Measurements from ENCODE around the gene IRAK4.

DNA sequence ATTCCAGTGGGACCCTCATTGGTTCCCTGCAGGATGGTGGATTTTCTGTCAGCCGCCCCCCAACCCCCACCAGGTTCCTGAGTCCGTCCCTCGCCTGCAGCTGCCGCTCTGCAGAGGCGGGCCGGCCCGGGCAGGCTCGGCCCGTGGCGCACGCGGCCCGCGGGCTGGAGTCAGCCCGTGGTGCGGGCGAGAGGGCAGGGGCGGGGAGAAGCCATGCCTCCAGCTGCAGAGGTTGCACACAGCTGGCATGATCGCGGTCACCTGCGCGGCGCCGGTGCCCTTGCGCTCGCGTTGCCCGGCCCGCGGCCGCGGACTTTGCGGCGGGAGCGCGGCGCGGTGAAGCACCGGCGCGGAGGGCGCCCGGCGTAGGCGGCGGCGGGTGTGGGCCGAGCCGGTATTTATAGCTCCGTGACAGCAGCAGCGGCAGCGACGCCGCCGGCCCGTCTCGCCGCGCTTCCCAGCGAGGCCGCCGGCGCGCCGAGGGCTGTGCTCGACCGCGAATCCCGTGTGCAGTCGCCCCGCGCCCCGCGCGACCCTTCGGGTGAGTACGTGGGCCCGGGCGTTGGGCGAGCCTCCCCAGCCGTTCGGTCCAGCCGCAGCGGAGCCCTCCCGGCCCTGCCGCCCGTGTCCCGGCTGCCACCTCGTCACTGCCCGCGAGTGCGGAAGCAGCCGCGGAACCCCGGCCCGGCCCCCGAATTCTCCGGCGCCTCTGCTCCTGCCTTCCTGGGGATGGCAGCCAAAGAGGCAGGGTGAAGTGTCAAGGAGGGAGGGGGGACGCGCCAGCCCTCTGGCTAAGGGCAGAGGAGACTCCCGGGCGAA, 77.1 kb downstream of the IRAK4 start, which contains the start of gene TMEM117:
- TF ChIP-seq, protein P1, sequence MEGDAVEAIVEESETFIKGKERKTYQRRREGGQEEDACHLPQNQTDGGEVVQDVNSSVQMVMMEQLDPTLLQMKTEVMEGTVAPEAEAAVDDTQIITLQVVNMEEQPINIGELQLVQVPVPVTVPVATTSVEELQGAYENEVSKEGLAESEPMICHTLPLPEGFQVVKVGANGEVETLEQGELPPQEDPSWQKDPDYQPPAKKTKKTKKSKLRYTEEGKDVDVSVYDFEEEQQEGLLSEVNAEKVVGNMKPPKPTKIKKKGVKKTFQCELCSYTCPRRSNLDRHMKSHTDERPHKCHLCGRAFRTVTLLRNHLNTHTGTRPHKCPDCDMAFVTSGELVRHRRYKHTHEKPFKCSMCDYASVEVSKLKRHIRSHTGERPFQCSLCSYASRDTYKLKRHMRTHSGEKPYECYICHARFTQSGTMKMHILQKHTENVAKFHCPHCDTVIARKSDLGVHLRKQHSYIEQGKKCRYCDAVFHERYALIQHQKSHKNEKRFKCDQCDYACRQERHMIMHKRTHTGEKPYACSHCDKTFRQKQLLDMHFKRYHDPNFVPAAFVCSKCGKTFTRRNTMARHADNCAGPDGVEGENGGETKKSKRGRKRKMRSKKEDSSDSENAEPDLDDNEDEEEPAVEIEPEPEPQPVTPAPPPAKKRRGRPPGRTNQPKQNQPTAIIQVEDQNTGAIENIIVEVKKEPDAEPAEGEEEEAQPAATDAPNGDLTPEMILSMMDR (IDR thresholded peaks at IDR 0.05 in 4 of 5, conservative IDR thresholded peaks at IDR 0.05 in 1 of 5) = no peak
- TF ChIP-seq POLR2A (IDR thresholded peaks at IDR 0.05) = peak; percentile 63 to 69
